Astrocyte (in vitro differentiated cells and primary cell): ENCODE data around the gene PIP4K2B.

Source experiments
- CTCF ChIP-seq: IDR thresholded peaks from 2 replicates; pipeline ENCODE4 v1.5.1; 2011; ENCODE audit warnings: low read depth, mild to moderate bottlenecking, inconsistent platforms, low read length, moderate library complexity; ENCODE audit not compliant: insufficient read depth
- EZH2 ChIP-seq: IDR thresholded peaks from 2 replicates; pipeline ENCODE4 v1.6.1; 2012; ENCODE audit warnings: mild to moderate bottlenecking, low read length, inconsistent platforms; ENCODE audit not compliant: insufficient read depth

- TF ChIP-seq CTCF (no peak), EZH2 (no peak)
These were observed 65.1 kb downstream of the PIP4K2B start for GRCh38 chr17:38733982-38734973.
